SHP77 treated with DMSO at 0.1 percent for 48 hours (cell line): ENCODE data around the gene TBC1D14.

ENCODE experiments used
- DNase-seq: peaks from one replicate; lab custom pipeline; 2025; lab: John Stamatoyannopoulos, UW

The TBC1D14 gene

GRCh38 chr4:7044137-7044930, 134.7 kb downstream of the TBC1D14 start:
- no peak for DNase-seq

GRCh38 chr4:7045553-7045952, 135.9 kb downstream of the TBC1D14 start:
- DNase-seq: no peak

GRCh38 chr4:7045961-7046921, 136.6 kb downstream of the TBC1D14 start:
- DNase-seq: no peak

GRCh38 chr4:7046971-7047370, 137.3 kb downstream of the TBC1D14 start:
- no peak for DNase-seq

GRCh38 chr4:7048642-7049041, 139.0 kb downstream of the TBC1D14 start:
- no peak for DNase-seq

GRCh38 chr4:7049295-7049694, 139.7 kb downstream of the TBC1D14 start:
- no peak for DNase-seq

GRCh38 chr4:7049739-7050138, 140.1 kb downstream of the TBC1D14 start:
- DNase-seq: no peak

- DNase-seq: no peak
Measured at GRCh38 chr4:7050481-7051143, 141.0 kb downstream of the TBC1D14 start.

- no peak for DNase-seq
Measured at GRCh38 chr4:7051144-7051495, 141.5 kb downstream of the TBC1D14 start.

GRCh38 chr4:7051905-7052304, 142.3 kb downstream of the TBC1D14 start:
- DNase-seq: no peak

GRCh38 chr4:7052313-7052712, 142.7 kb downstream of the TBC1D14 start:
- no peak for DNase-seq

- DNase-seq: no peak
Measured at GRCh38 chr4:7052923-7053715, 143.5 kb downstream of the TBC1D14 start.

- DNase-seq: no peak
Measured at GRCh38 chr4:7054106-7054880, 144.7 kb downstream of the TBC1D14 start.

GRCh38 chr4:7055111-7055989, 145.7 kb downstream of the TBC1D14 start:
- no peak for DNase-seq

GRCh38 chr4:7055990-7056325, 146.3 kb downstream of the TBC1D14 start:
- no peak for DNase-seq

GRCh38 chr4:7058792-7059191, 149.2 kb downstream of the TBC1D14 start:
- DNase-seq: no peak

- no peak for DNase-seq
Measured at GRCh38 chr4:7059662-7060061, 150.0 kb downstream of the TBC1D14 start.

GRCh38 chr4:7060346-7061150, 150.9 kb downstream of the TBC1D14 start:
- DNase-seq: no peak

GRCh38 chr4:7061815-7062214, 152.2 kb downstream of the TBC1D14 start:
- DNase-seq: no peak
